ENCODE results near the gene BAZ2B.
"Not testable (repeated sequence)": the region's sequence is repeated elsewhere in the genome, so short reads cannot be mapped to it uniquely, and the experiment has no call there.

BAZ2B gene

GRCh38 chr2:159573294-159573693, 43.1 kb downstream of the BAZ2B start:
- no peak for FAIRE-seq

- FAIRE-seq, result no peak
Measured at GRCh38 chr2:159572459-159572858, 43.9 kb downstream of the BAZ2B start.

GRCh38 chr2:159571540-159572260, 44.6 kb downstream of the BAZ2B start:
- no peak for FAIRE-seq

GRCh38 chr2:159564081-159564480, 52.3 kb downstream of the BAZ2B start:
- no peak for FAIRE-seq

- FAIRE-seq, result no peak
Measured at GRCh38 chr2:159562248-159562647, 54.1 kb downstream of the BAZ2B start.

- no peak for FAIRE-seq
Measured at GRCh38 chr2:159561786-159562185, 54.6 kb downstream of the BAZ2B start.

- FAIRE-seq, result no peak
Measured at GRCh38 chr2:159561242-159561641, 55.1 kb downstream of the BAZ2B start.

GRCh38 chr2:159559034-159559433, 57.3 kb downstream of the BAZ2B start:
- no peak for FAIRE-seq

GRCh38 chr2:159558479-159558878, 57.9 kb downstream of the BAZ2B start:
- FAIRE-seq, result no peak

- no peak for FAIRE-seq
Measured at GRCh38 chr2:159557437-159558034, 58.8 kb downstream of the BAZ2B start.

- FAIRE-seq, result peak; percentile 68
Measured at GRCh38 chr2:159555651-159556392, 60.5 kb downstream of the BAZ2B start.

- FAIRE-seq, result no peak
Measured at GRCh38 chr2:159553727-159554126, 62.6 kb downstream of the BAZ2B start.

GRCh38 chr2:159551806-159552205, 64.5 kb downstream of the BAZ2B start:
- FAIRE-seq, result no peak

GRCh38 chr2:159550231-159550630, 66.1 kb downstream of the BAZ2B start:
- FAIRE-seq, result no peak

GRCh38 chr2:159549234-159549633, 67.1 kb downstream of the BAZ2B start:
- no peak for FAIRE-seq

GRCh38 chr2:159546716-159547430, 69.5 kb downstream of the BAZ2B start:
- FAIRE-seq, result no peak

- FAIRE-seq, result no peak
Measured at GRCh38 chr2:159546039-159546438, 70.3 kb downstream of the BAZ2B start.

GRCh38 chr2:159545085-159545484, 71.3 kb downstream of the BAZ2B start:
- FAIRE-seq, result no peak

- no peak for FAIRE-seq
Measured at GRCh38 chr2:159542101-159542500, 74.2 kb downstream of the BAZ2B start.

GRCh38 chr2:159539701-159540100, 76.6 kb downstream of the BAZ2B start:
- FAIRE-seq, result no peak

GRCh38 chr2:159538801-159539200, 77.5 kb downstream of the BAZ2B start:
- no peak for FAIRE-seq

- not testable (repeated sequence) for FAIRE-seq
Measured at GRCh38 chr2:159535261-159535660, 81.1 kb downstream of the BAZ2B start.

GRCh38 chr2:159531475-159531874, 84.9 kb downstream of the BAZ2B start:
- no peak for FAIRE-seq
